ENCODE measurements around the gene LY9.

Gene LY9

GRCh38 chr1:160797271-160797709 lies 1.3 kb downstream of the LY9 start:
- Histone ChIP-seq H3K4me1 (ENCODE audit: insufficient read depth, low read length) (no peaks in the 10 kb centered on the region), H3K27me3 (ENCODE audit: insufficient read depth, low read length) (no peaks in the 10 kb centered on the region), H3K9me3 (ENCODE audit: insufficient read depth, low read depth, low read length) (no peaks in the 10 kb centered on the region), H3K36me3 (ENCODE audit: insufficient read depth, low read depth, low read length) (no peaks in the 10 kb centered on the region), H3K9ac (ENCODE audit: low read depth, low read length) (no peak overlapping the region), H3K4me3 (ENCODE audit: low read length) (no peak overlapping the region), H3K27ac (ENCODE audit: low read length) (no peak overlapping the region)

- Histone ChIP-seq H3K27ac (ENCODE audit: low read length) (no peak overlapping the region), H3K27me3 (ENCODE audit: insufficient read depth, low read length) (no peaks in the 10 kb centered on the region), H3K9ac (ENCODE audit: low read depth, low read length) (no peak overlapping the region), H3K4me3 (ENCODE audit: low read length) (no peak overlapping the region), H3K4me1 (ENCODE audit: insufficient read depth, low read length) (no peaks in the 10 kb centered on the region), H3K36me3 (ENCODE audit: insufficient read depth, low read depth, low read length) (no peaks in the 10 kb centered on the region), H3K9me3 (ENCODE audit: insufficient read depth, low read depth, low read length) (no peaks in the 10 kb centered on the region)
Observed at GRCh38 chr1:160797861-160798273, 1.9 kb downstream of the LY9 start.

- H3K4me3 ChIP-seq (ENCODE audit: low read length), result no peak overlapping the region
- no peaks in the 10 kb centered on the region for H3K9me3 ChIP-seq (ENCODE audit: insufficient read depth, low read depth, low read length)
- no peaks in the 10 kb centered on the region for H3K36me3 ChIP-seq (ENCODE audit: insufficient read depth, low read depth, low read length)
- H3K27ac ChIP-seq (ENCODE audit: low read length), result no peak overlapping the region
- no peaks in the 10 kb centered on the region for H3K27me3 ChIP-seq (ENCODE audit: insufficient read depth, low read length)
- H3K4me1 ChIP-seq (ENCODE audit: insufficient read depth, low read length), result no peaks in the 10 kb centered on the region
- H3K9ac ChIP-seq (ENCODE audit: low read depth, low read length), result no peak overlapping the region
Observed at GRCh38 chr1:160798439-160798838, 2.5 kb downstream of the LY9 start.

- Histone ChIP-seq H3K4me1 (ENCODE audit: insufficient read depth, low read length) (no peaks in the 10 kb centered on the region), H3K27me3 (ENCODE audit: insufficient read depth, low read length) (no peaks in the 10 kb centered on the region)
Observed at GRCh38 chr1:160799641-160800040, 3.7 kb downstream of the LY9 start.

GRCh38 chr1:160800142-160800541 lies 4.2 kb downstream of the LY9 start:
- H3K9ac ChIP-seq (ENCODE audit: low read depth, low read length), result no peak overlapping the region
- no peaks in the 10 kb centered on the region for H3K27me3 ChIP-seq (ENCODE audit: insufficient read depth, low read length)
- no peaks in the 10 kb centered on the region for H3K9me3 ChIP-seq (ENCODE audit: insufficient read depth, low read depth, low read length)
- H3K4me3 ChIP-seq (ENCODE audit: low read length), result no peak overlapping the region
- H3K36me3 ChIP-seq (ENCODE audit: insufficient read depth, low read depth, low read length), result no peaks in the 10 kb centered on the region
- no peaks in the 10 kb centered on the region for H3K4me1 ChIP-seq (ENCODE audit: insufficient read depth, low read length)
- H3K27ac ChIP-seq (ENCODE audit: low read length), result no peak overlapping the region

More at GRCh38 chr1:160799641-160800040, 3.7 kb downstream of the LY9 start:
- Histone ChIP-seq H3K4me3 (ENCODE audit: low read length) (no peak overlapping the region), H3K9me3 (ENCODE audit: insufficient read depth, low read depth, low read length) (no peaks in the 10 kb centered on the region), H3K27ac (ENCODE audit: low read length) (no peak overlapping the region), H3K36me3 (ENCODE audit: insufficient read depth, low read depth, low read length) (no peaks in the 10 kb centered on the region), H3K9ac (ENCODE audit: low read depth, low read length) (no peak overlapping the region)

GRCh38 chr1:160800645-160801408 lies 4.9 kb downstream of the LY9 start:
- no peaks in the 10 kb centered on the region for H3K36me3 ChIP-seq (ENCODE audit: insufficient read depth, low read depth, low read length)
- H3K9ac ChIP-seq (ENCODE audit: low read depth, low read length), result no peak overlapping the region
- no peak overlapping the region for H3K4me3 ChIP-seq (ENCODE audit: low read length)
- no peaks in the 10 kb centered on the region for H3K4me1 ChIP-seq (ENCODE audit: insufficient read depth, low read length)
- no peaks in the 10 kb centered on the region for H3K27me3 ChIP-seq (ENCODE audit: insufficient read depth, low read length)
- H3K27ac ChIP-seq (ENCODE audit: low read length), result no peak overlapping the region
- H3K9me3 ChIP-seq (ENCODE audit: insufficient read depth, low read depth, low read length), result no peaks in the 10 kb centered on the region

GRCh38 chr1:160801836-160802580 lies 6.0 kb downstream of the LY9 start:
- Histone ChIP-seq H3K9ac (ENCODE audit: low read depth, low read length) (no peak overlapping the region), H3K27ac (ENCODE audit: low read length) (no peak overlapping the region), H3K4me3 (ENCODE audit: low read length) (no peak overlapping the region), H3K27me3 (ENCODE audit: insufficient read depth, low read length) (no peaks in the 10 kb centered on the region), H3K4me1 (ENCODE audit: insufficient read depth, low read length) (no peaks in the 10 kb centered on the region), H3K9me3 (ENCODE audit: insufficient read depth, low read depth, low read length) (no peaks in the 10 kb centered on the region), H3K36me3 (ENCODE audit: insufficient read depth, low read depth, low read length) (no peaks in the 10 kb centered on the region)

GRCh38 chr1:160806109-160806665 lies 10.2 kb downstream of the LY9 start:
- Histone ChIP-seq H3K36me3 (ENCODE audit: insufficient read depth, low read depth, low read length) (no peaks in the 10 kb centered on the region), H3K9me3 (ENCODE audit: insufficient read depth, low read depth, low read length) (no peaks in the 10 kb centered on the region), H3K9ac (ENCODE audit: low read depth, low read length) (no peak overlapping the region), H3K27me3 (ENCODE audit: insufficient read depth, low read length) (no peaks in the 10 kb centered on the region), H3K4me3 (ENCODE audit: low read length) (no peak overlapping the region), H3K27ac (ENCODE audit: low read length) (no peak overlapping the region), H3K4me1 (ENCODE audit: insufficient read depth, low read length) (peaks cover 17% of the 10 kb centered on the region)

- H3K4me1 ChIP-seq (ENCODE audit: insufficient read depth, low read length), result peaks cover 20% of the 10 kb centered on the region
- no peak overlapping the region for H3K4me3 ChIP-seq (ENCODE audit: low read length)
- H3K36me3 ChIP-seq (ENCODE audit: insufficient read depth, low read depth, low read length), result no peaks in the 10 kb centered on the region
- no peaks in the 10 kb centered on the region for H3K9me3 ChIP-seq (ENCODE audit: insufficient read depth, low read depth, low read length)
- H3K27ac ChIP-seq (ENCODE audit: low read length), result no peak overlapping the region
- no peaks in the 10 kb centered on the region for H3K27me3 ChIP-seq (ENCODE audit: insufficient read depth, low read length)
- no peak overlapping the region for H3K9ac ChIP-seq (ENCODE audit: low read depth, low read length)
Observed at GRCh38 chr1:160806784-160807183, 10.8 kb downstream of the LY9 start.

GRCh38 chr1:160807247-160807646 lies 11.3 kb downstream of the LY9 start:
- Histone ChIP-seq H3K36me3 (ENCODE audit: insufficient read depth, low read depth, low read length) (no peaks in the 10 kb centered on the region), H3K9me3 (ENCODE audit: insufficient read depth, low read depth, low read length) (no peaks in the 10 kb centered on the region), H3K4me3 (ENCODE audit: low read length) (no peak overlapping the region), H3K9ac (ENCODE audit: low read depth, low read length) (no peak overlapping the region), H3K27ac (ENCODE audit: low read length) (no peak overlapping the region), H3K27me3 (ENCODE audit: insufficient read depth, low read length) (no peaks in the 10 kb centered on the region), H3K4me1 (ENCODE audit: insufficient read depth, low read length) (peaks cover 20% of the 10 kb centered on the region)

GRCh38 chr1:160807738-160808137 lies 11.8 kb downstream of the LY9 start:
- peaks cover 20% of the 10 kb centered on the region for H3K4me1 ChIP-seq (ENCODE audit: insufficient read depth, low read length)
- no peaks in the 10 kb centered on the region for H3K36me3 ChIP-seq (ENCODE audit: insufficient read depth, low read depth, low read length)
- H3K9ac ChIP-seq (ENCODE audit: low read depth, low read length), result no peak overlapping the region
- H3K4me3 ChIP-seq (ENCODE audit: low read length), result no peak overlapping the region
- H3K9me3 ChIP-seq (ENCODE audit: insufficient read depth, low read depth, low read length), result no peaks in the 10 kb centered on the region
- no peaks in the 10 kb centered on the region for H3K27me3 ChIP-seq (ENCODE audit: insufficient read depth, low read length)
- H3K27ac ChIP-seq (ENCODE audit: low read length), result no peak overlapping the region

GRCh38 chr1:160808289-160808688 lies 12.3 kb downstream of the LY9 start:
- Histone ChIP-seq H3K27me3 (ENCODE audit: insufficient read depth, low read length) (no peaks in the 10 kb centered on the region), H3K4me3 (ENCODE audit: low read length) (no peak overlapping the region), H3K4me1 (ENCODE audit: insufficient read depth, low read length) (peaks cover 20% of the 10 kb centered on the region), H3K9me3 (ENCODE audit: insufficient read depth, low read depth, low read length) (no peaks in the 10 kb centered on the region), H3K9ac (ENCODE audit: low read depth, low read length) (no peak overlapping the region), H3K27ac (ENCODE audit: low read length) (no peak overlapping the region), H3K36me3 (ENCODE audit: insufficient read depth, low read depth, low read length) (no peaks in the 10 kb centered on the region)

All from iPS-20b (cell line).